ENCODE data around the gene SMYD3. TPM values are rescaled to one million over a fixed set of nuclear protein-coding genes. Genes with fewer than 3 reads are reported as not detected.
A peak's percentile ranks its signal among the peaks of the same experiment; 100 is the strongest.

SMYD3 gene
- total RNA-seq, 1 experiment from 2014 or later: 29.6 TPM

DNA sequence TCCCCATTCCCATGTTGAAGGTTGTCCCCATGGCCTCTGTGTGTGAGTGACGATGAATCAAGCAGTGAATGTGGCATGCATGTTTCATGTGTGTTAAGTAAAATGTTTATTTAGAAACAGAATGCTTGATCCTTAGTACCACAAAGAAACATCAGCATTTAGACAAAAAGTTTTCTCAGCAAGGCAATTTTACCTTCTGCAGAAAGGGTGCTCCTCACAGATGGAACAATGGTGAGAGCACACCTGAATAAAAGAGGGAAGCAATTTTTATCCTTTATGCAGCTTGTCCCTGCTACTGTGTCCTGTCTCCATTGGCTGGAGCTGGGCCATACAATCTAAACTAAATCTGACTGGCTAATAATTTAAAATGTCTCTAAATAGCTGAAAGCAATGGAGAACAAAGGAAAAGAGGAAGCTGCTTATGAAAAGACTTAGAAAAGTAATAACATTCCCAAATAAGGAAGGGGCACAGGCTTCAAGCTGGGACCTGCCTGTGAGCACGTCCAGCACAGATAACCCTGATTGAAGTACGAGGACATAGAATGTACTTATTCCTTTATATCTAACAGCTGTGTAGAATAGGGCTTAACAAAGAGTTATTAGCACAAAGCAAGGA lies 8.4 kb upstream of the SMYD3 start:
- no peaks in the 10 kb centered on the region for H3K4me1 ChIP-seq (replicated peaks; ENCODE audit: insufficient read depth)
- H3K27me3 ChIP-seq (ENCODE audit: insufficient read depth, low read depth): no peaks in the 10 kb centered on the region
- ChIA-PET POLR2A (ENCODE audit: unreplicated experiment) (no interaction called here), CTCF (no interaction called here)
- no TSS peak for BruUV-seq (replicated peaks)
- no peaks in the 10 kb centered on the region for H3K36me3 ChIP-seq (ENCODE audit: low read depth)
- H3K27ac ChIP-seq: no peak overlapping the region
- peaks cover 5% of the 10 kb centered on the region; the same call in 1 of the 2 replicates for H3F3A ChIP-seq (ENCODE audit: insufficient read depth, low read depth)
- no peaks in the 10 kb centered on the region for H4K20me1 ChIP-seq (ENCODE audit: insufficient read depth)
- intact Hi-C loops (cut with micrococcal nuclease; ENCODE audit: unreplicated experiment): no loop called here
- H3K4me3 ChIP-seq: no peak overlapping the region
- H3K4me2 ChIP-seq: no peak overlapping the region
- DNase-seq: no peak
- TF ChIP-seq, protein P1, sequence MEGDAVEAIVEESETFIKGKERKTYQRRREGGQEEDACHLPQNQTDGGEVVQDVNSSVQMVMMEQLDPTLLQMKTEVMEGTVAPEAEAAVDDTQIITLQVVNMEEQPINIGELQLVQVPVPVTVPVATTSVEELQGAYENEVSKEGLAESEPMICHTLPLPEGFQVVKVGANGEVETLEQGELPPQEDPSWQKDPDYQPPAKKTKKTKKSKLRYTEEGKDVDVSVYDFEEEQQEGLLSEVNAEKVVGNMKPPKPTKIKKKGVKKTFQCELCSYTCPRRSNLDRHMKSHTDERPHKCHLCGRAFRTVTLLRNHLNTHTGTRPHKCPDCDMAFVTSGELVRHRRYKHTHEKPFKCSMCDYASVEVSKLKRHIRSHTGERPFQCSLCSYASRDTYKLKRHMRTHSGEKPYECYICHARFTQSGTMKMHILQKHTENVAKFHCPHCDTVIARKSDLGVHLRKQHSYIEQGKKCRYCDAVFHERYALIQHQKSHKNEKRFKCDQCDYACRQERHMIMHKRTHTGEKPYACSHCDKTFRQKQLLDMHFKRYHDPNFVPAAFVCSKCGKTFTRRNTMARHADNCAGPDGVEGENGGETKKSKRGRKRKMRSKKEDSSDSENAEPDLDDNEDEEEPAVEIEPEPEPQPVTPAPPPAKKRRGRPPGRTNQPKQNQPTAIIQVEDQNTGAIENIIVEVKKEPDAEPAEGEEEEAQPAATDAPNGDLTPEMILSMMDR (conservative IDR thresholded peaks at IDR 0.05): no peak
- no peak for TF ChIP-seq EZH2 (IDR thresholded peaks at IDR 0.05; ENCODE audit: low read depth)
- H3K9me2 ChIP-seq (ENCODE audit: insufficient read depth): no peaks in the 10 kb centered on the region
- peaks cover 9% of the 10 kb centered on the region; the same call in 1 of the 2 replicates for H3K9me3 ChIP-seq (ENCODE audit: insufficient read depth, low read depth)
- no peak overlapping the region for H2AFZ ChIP-seq
- H3K79me2 ChIP-seq (ENCODE audit: low read depth): no peaks in the 10 kb centered on the region

DNA sequence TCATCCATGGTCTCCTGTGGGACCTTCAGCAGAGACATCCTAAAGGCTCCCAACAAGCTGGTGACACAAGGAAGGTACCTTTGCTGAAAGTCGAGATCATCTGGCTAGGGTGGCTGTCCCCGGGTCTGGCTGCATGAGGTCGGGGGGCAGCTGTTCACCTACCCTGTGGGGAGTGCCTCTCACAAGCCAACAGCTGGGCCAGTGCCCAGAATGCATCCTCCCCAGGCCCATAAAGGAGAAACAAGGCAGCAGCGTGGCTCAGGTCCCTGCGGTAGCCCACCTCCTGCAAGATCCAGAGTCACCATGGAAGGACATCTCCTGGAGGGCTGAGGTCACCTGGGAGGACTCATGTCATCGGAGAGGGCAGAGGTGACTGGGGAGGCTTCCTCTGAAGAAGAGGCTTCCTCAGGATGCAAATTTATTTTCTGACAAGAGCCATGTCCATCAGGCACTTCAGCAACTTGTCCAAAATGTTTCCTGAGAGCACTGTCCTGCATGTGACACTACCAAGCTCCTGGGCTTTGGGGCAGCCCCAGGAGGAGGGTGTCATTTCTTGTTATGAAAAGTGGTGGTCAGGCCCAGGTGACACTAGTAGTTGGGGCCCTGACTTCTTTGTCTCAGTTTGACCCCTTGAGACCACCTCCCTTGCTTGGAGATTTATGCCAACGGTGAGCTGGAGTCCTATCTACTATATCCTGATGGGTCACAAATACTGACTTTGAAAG lies 6.7 kb upstream of the SMYD3 start:
- no peak overlapping the region; the same call in 1 of the 2 replicates for H2AFZ ChIP-seq
- no peak for DNase-seq
- no peaks in the 10 kb centered on the region for H4K20me1 ChIP-seq (ENCODE audit: insufficient read depth)
- H3K9me2 ChIP-seq (ENCODE audit: insufficient read depth): no peaks in the 10 kb centered on the region
- H3K9me3 ChIP-seq (ENCODE audit: insufficient read depth, low read depth): peaks cover 9% of the 10 kb centered on the region; the same call in 1 of the 2 replicates
- no peaks in the 10 kb centered on the region for H3K4me1 ChIP-seq (replicated peaks; ENCODE audit: insufficient read depth)
- H3K79me2 ChIP-seq (ENCODE audit: low read depth): no peaks in the 10 kb centered on the region
- TF ChIP-seq, protein P1 (conservative IDR thresholded peaks at IDR 0.05): no peak
- no peak for TF ChIP-seq EZH2 (IDR thresholded peaks at IDR 0.05; ENCODE audit: low read depth)
- peak overlapping the region; percentile 42 for H3K4me2 ChIP-seq
- intact Hi-C loops (cut with micrococcal nuclease; ENCODE audit: unreplicated experiment): no loop called here
- POLR2A ChIA-PET (ENCODE audit: unreplicated experiment): no interaction called here
- no peak overlapping the region for H3K27ac ChIP-seq
- H3K27me3 ChIP-seq (ENCODE audit: insufficient read depth, low read depth): no peaks in the 10 kb centered on the region
- peak overlapping the region; percentile 30; the same call in 1 of the 2 replicates for H3K4me3 ChIP-seq
- CTCF ChIA-PET: no interaction called here
- no TSS peak for BruUV-seq (replicated peaks)
- H3K36me3 ChIP-seq (ENCODE audit: low read depth): no peaks in the 10 kb centered on the region
- H3F3A ChIP-seq (ENCODE audit: insufficient read depth, low read depth): peaks cover 5% of the 10 kb centered on the region; the same call in 1 of the 2 replicates

DNA sequence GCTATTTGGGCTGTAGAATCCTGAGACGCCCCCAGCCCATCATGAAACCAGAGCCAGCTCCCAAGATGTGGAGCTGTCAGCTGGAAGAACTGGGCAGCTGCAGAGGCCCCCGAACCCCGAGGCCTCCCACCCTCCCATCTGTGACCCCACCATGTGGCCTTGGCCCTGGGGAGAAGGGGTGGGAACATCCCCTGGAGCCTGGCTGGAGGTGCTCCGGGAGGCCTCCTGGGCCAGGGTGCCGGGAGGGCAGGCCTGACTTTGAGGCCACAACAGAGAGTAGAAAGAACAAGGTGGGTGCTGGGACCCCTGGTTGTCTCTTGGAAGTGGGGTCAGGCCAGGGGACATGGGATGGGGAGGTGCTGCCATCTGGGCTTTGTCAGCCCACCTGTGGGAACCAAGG lies 6.0 kb upstream of the SMYD3 start:
- no peak for TF ChIP-seq EZH2 (IDR thresholded peaks at IDR 0.05; ENCODE audit: low read depth)
- TF ChIP-seq, protein P1 (conservative IDR thresholded peaks at IDR 0.05): no peak
- Histone ChIP-seq H3K36me3 (ENCODE audit: low read depth) (no peaks in the 10 kb centered on the region), H3K27me3 (ENCODE audit: insufficient read depth, low read depth) (no peaks in the 10 kb centered on the region), H2AFZ (no peak overlapping the region), H3K4me2 (no peak overlapping the region), H3K9me3 (ENCODE audit: insufficient read depth, low read depth) (peaks cover 9% of the 10 kb centered on the region; the same call in 1 of the 2 replicates), H4K20me1 (ENCODE audit: insufficient read depth) (no peaks in the 10 kb centered on the region), H3K27ac (no peak overlapping the region), H3F3A (ENCODE audit: insufficient read depth, low read depth) (peaks cover 5% of the 10 kb centered on the region; the same call in 1 of the 2 replicates), H3K9me2 (ENCODE audit: insufficient read depth) (no peaks in the 10 kb centered on the region), H3K79me2 (ENCODE audit: low read depth) (no peaks in the 10 kb centered on the region), H3K4me1 (replicated peaks; ENCODE audit: insufficient read depth) (no peaks in the 10 kb centered on the region), H3K4me3 (no peak overlapping the region)
- BruUV-seq (replicated peaks): no TSS peak
- ChIA-PET POLR2A (ENCODE audit: unreplicated experiment) (no interaction called here), CTCF (no interaction called here)
- intact Hi-C loops (cut with micrococcal nuclease; ENCODE audit: unreplicated experiment): no loop called here
- no peak for DNase-seq
